Tibial nerve (tissue), 4 donors: ENCODE data around the gene TSHZ1. TPM values are rescaled to one million over a fixed set of nuclear protein-coding genes. Genes with fewer than 3 reads are reported as not detected.

Source experiments
- DNase-seq, 2 donors: peaks; one replicate each; pipeline ENCODE4 v3.0.0-alpha.2; 2019; ENCODE audit warnings: low spot score in 2 of 2
- H3K27ac ChIP-seq, 4 donors: fragments of 200-600 bp; sonication (generic) in 3 of 4; one replicate each; pipeline ENCODE4 v1.5.1; 2017 to 2019; ENCODE audit warnings: mild to moderate bottlenecking in 1 of 4
- H3K27me3 ChIP-seq, 2 donors: fragments of 200-600 bp; sonication (generic) in 1 of 2; one replicate each; pipeline versions ENCODE4 v1.5.1 to v1.6.0; 2017 to 2019
- H3K36me3 ChIP-seq, 3 donors: fragments of 200-600 bp; sonication (generic); one replicate each; pipeline ENCODE4 v1.5.1; 2018 to 2019
- H3K4me1 ChIP-seq, 4 donors: fragments of 200-600 bp; sonication (generic) in 3 of 4; one replicate each; pipeline ENCODE4 v1.5.1; 2017 to 2019
- H3K4me3 ChIP-seq, 4 donors: fragments of 200-600 bp; sonication (generic) in 3 of 4; one replicate each; pipeline ENCODE4 v1.5.1; 2017 to 2019; ENCODE audit warnings: mild to moderate bottlenecking in 1 of 4, moderate library complexity in 1 of 4
- H3K9me3 ChIP-seq, 4 donors: fragments of 200-600 bp; sonication (generic) in 3 of 4; one replicate each; pipeline ENCODE4 v1.5.1; 2017 to 2019
- CTCF ChIP-seq, 5 experiments: fragments of 200-600 bp in 3 of 5; fragments of 450-650 bp in 2 of 5; sonication (generic) in 3 of 5; IDR thresholded peaks; one replicate each; pipeline ENCODE4 v1.5.1; 2016 to 2019; ENCODE audit warnings: antibody characterized with exemption in 5 of 5, mild to moderate bottlenecking in 3 of 5, moderate library complexity in 2 of 5
- EP300 ChIP-seq, 2 donors: sonication (generic); formaldehyde crosslinking; IDR thresholded peaks; one replicate each; pipeline ENCODE4 v1.6.1; 2017; ENCODE audit warnings: antibody characterized with exemption in 2 of 2, mild to moderate bottlenecking in 1 of 2
- POLR2A ChIP-seq, 2 donors: fragments of 450-650 bp; IDR thresholded peaks; one replicate each; pipeline ENCODE4 v1.6.1; 2017; ENCODE audit warnings: antibody characterized with exemption in 2 of 2, mild to moderate bottlenecking in 2 of 2, moderate library complexity in 2 of 2
- WGBS, 2 donors: methylation state at CpG; one replicate each; pipeline ENCODE4 v1.1.5; 2018; 5-methylcytosine and 5-hydroxymethylcytosine counted together
- total RNA-seq, 4 donors: library from RNA; depleted of rRNA; stranded (reverse); fragments of >200 nt; gene quantifications; one replicate each; pipeline ENCODE4 v1.1.0, GENCODE V29; 2016

TSHZ1 gene
- total RNA-seq, 4 donors from 2014 or later = 15.6 to 23.7 (median 18.3) TPM

GRCh38 chr18:75207310-75208154 is 3.1 kb upstream of the TSHZ1 start:
- no peaks in the 10 kb centered on the region for H3K36me3 ChIP-seq
- TF ChIP-seq POLR2A (IDR thresholded peaks at IDR 0.05) (no peak), CTCF (IDR thresholded peaks at IDR 0.05) (no peak), EP300 (IDR thresholded peaks at IDR 0.05) (no peak)
- H3K4me1 ChIP-seq = peaks cover 0 to 61% (median 38%) of the 10 kb centered on the region in 4 donors
- 8 to 9% methylated on average over 26 of the region's 26 CpGs for WGBS, 2 donors
- H3K27ac ChIP-seq = peak overlapping the region; percentile 94 to 97 (median 96)
- H3K27me3 ChIP-seq = no peaks in the 10 kb centered on the region
- no peaks in the 10 kb centered on the region for H3K9me3 ChIP-seq
- H3K4me3 ChIP-seq = peak overlapping the region; percentile 63 to 100 (median 84)
- DNase-seq = no peak

GRCh38 chr18:75208155-75208835 is 2.3 kb upstream of the TSHZ1 start:
- peak overlapping the region; percentile 94 to 97 (median 96) for H3K27ac ChIP-seq
- H3K9me3 ChIP-seq = no peaks in the 10 kb centered on the region
- TF ChIP-seq CTCF (IDR thresholded peaks at IDR 0.05) (no peak), POLR2A (IDR thresholded peaks at IDR 0.05) (no peak), EP300 (IDR thresholded peaks at IDR 0.05) (peak in 1 of 2 donors; percentile 39)
- peak overlapping the region; percentile 63 to 100 (median 84) for H3K4me3 ChIP-seq
- no peaks in the 10 kb centered on the region for H3K27me3 ChIP-seq
- peaks cover 0 to 62% (median 43%) of the 10 kb centered on the region in 4 donors for H3K4me1 ChIP-seq
- 0 to 1% methylated on average over 32 to 63 of the region's 65 CpGs for WGBS, 2 donors
- no peaks in the 10 kb centered on the region for H3K36me3 ChIP-seq
- peak; percentile 26 to 44 for DNase-seq

- no peak for DNase-seq
Measured at GRCh38 chr18:75208836-75209128, 1.8 kb upstream of the TSHZ1 start.

DNA sequence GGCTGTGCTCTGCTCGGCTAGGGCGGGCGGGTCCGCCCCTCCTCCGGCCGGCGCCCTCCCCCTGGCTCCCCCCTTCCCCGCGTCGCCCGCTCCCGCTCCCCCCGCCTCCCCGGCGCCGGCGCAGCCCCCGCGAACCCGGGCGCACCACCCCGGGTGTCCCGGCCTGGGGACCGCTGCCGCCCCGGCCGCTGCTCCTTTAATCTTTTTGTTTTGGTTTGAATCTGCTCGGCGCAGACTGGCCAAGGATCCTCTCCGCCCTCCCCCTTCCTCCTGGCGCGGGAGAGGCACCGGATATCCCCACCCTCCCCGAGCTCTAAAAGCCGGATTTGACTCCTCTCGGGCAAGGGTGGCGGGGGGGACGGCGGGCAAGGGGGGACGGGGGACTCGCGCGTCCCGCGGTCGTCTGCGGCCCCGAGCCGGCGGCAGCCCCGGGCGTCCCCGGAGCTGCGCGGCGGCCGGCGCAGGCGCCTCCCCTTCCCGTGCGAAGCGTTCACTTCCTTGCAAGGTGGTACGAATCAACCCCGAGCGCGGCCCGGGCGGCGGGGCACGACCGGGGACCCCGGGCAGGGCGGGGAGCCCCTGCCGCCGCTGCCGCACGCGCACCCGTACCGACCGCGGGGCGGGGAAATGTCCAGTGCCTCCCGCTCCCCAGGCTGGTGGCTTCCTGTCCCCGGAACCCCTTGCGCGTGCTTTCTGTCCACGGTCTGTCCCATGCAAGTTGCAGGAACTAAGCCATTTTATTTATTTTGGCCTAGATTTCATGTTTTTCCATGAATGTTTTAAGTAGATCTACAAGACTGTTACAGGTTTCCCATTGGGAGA is 1.3 kb upstream of the TSHZ1 start, which contains the start of gene PTGR3:
TSS of gene PTGR3 (minus strand) at position 11 of the 822 bp plus-strand sequence. CDS start 81 bp downstream, outside the sequence.
- H3K27ac ChIP-seq = peak within 1 kb of the TSS; percentile 94 to 97 (median 96)
- no peaks in the 10 kb centered on the region for H3K27me3 ChIP-seq
- WGBS, 2 donors = 0 to 1% methylated on average over 28 to 40 of the region's 88 CpGs
- H3K36me3 ChIP-seq = no peaks in the 10 kb centered on the region
- no peaks in the 10 kb centered on the region for H3K9me3 ChIP-seq
- peak within 1 kb of the TSS; percentile 63 to 100 (median 84) for H3K4me3 ChIP-seq
- peaks cover 0 to 62% (median 45%) of the 10 kb centered on the region in 4 donors for H3K4me1 ChIP-seq
- TF ChIP-seq EP300 (IDR thresholded peaks at IDR 0.05) = peak in 1 of 2 donors; percentile 66
- TF ChIP-seq CTCF (IDR thresholded peaks at IDR 0.05) = peak in 1 of 5 experiments; percentile 11
- peak in 1 of 2 donors; percentile 55 for TF ChIP-seq POLR2A (IDR thresholded peaks at IDR 0.05)
- DNase-seq = peak; percentile 72 to 85

More at GRCh38 chr18:75208836-75209128, 1.8 kb upstream of the TSHZ1 start:
- 0 to 1% methylated on average over 10 to 26 of the region's 34 CpGs for WGBS, 2 donors
- Histone ChIP-seq H3K4me1 (peaks cover 0 to 62% (median 45%) of the 10 kb centered on the region in 4 donors), H3K9me3 (no peaks in the 10 kb centered on the region), H3K36me3 (no peaks in the 10 kb centered on the region), H3K4me3 (peak overlapping the region; percentile 63 to 100 (median 84)), H3K27ac (peak overlapping the region; percentile 94 to 97 (median 96)), H3K27me3 (no peaks in the 10 kb centered on the region)
- TF ChIP-seq POLR2A (IDR thresholded peaks at IDR 0.05) (peak in 1 of 2 donors; percentile 27), EP300 (IDR thresholded peaks at IDR 0.05) (no peak)

DNA sequence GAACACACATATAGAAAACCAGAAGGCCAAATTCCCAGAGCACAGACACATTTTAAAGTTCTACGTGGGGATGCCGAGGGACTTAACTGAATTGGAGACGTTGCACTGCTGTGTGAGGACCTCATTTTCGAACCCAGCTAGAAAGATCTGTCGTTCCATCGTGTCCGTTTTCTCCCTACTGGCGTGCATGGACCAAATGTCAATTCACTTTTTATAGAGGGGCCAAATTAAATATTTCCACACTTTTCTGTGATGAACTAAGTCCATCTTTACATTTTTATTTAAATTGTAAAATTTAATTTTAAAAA is 692 bp upstream of the TSHZ1 start:
- H3K27me3 ChIP-seq = no peaks in the 10 kb centered on the region

More for the DNA sequence above, 692 bp upstream of the TSHZ1 start:
- Histone ChIP-seq H3K4me1 (peaks cover 0 to 62% (median 42%) of the 10 kb centered on the region in 4 donors), H3K9me3 (no peaks in the 10 kb centered on the region), H3K4me3 (peak overlapping the region; percentile 51 to 100 (median 84)), H3K27ac (peak overlapping the region; percentile 94 to 97 (median 96)), H3K36me3 (no peaks in the 10 kb centered on the region)
- DNase-seq = no peak
- no peak for TF ChIP-seq EP300 (IDR thresholded peaks at IDR 0.05)
- 0 to 1% methylated on average over 8 of the region's 8 CpGs for WGBS, 2 donors
